NCI-H1105 treated with DMSO at 0.1 percent for 48 hours (cell line): ENCODE data around the gene STPG4.

ENCODE experiments used
- DNase-seq: peaks from one replicate; lab custom pipeline; 2025; lab: John Stamatoyannopoulos, UW

STPG4 gene

DNA sequence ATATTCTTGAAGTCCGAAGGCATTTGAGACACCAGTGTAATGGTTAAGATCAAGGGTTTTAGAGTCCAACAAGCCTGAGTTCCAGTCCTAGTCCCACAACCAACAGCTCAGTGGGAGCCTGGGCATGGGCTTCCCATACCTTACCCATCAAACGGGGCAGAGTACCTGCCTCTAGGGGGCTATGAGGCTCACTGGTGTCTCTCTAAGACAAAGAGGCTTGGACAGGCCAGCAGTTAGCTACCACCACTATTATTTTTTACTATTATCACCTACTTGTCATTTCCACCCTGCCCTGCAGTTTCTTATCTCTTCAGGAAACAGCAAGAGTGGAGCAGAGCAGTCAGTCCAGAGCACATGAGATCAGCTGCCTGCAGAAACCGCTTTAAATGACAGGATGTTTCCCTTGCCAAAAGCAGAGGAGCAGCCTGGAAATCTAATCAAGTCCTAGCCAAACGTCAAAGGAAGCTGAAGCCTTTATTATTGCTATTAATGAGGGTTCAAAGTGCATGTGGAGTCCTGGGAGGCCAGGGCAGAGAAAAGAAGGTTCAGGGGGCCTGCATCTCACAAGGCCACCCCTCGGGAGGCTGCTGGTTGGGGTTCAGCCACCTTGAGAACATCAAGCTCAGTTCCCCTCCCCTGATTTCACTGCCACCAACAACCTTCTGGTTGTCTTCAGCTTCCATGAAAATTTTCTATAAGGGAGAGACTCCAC lies 66.6 kb downstream of the STPG4 start:
- no peak for DNase-seq

GRCh38 chr2:47087051-47087450 lies 68.1 kb downstream of the STPG4 start:
- DNase-seq, result no peak

DNA sequence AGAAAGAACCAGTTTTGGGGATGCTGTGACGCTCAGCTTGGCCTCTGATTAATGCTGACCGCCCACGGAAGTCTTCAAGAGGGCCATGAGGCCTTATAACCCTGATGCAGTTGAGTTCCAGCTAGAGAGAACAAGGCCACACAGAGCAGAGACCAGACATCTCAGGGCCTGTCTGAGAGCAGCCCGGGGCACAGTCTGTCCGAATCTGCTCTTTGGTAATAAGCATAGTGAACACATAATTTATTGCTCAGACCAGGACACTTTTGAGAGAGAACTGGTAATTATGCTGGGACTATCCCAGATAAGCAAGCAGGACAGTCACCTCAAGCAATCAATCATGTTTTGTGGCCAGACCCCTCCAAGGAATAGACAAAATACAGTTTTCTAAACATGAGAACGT lies 68.5 kb downstream of the STPG4 start:
- no peak for DNase-seq

DNA sequence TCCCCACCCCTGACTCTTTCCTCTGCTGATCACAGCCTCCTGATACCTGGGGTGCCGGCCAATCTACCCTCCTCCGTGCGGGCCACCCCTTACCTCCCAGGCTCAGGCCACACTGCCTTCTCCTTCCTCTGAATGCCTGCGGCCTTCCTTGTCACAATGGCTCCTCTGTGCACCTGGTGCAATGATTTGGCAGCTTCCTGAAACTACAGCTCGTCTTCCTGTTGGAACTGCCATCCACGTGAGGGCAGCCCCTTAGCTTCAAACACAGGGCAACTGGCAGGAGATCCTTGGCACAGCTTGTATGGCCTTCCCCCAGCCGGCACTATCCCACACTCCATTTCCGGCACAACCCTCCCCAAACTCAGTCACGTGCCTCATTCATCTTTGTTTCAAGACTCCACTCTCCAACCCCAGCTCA lies 69.0 kb downstream of the STPG4 start:
- DNase-seq, result no peak

- DNase-seq, result no peak
These were observed 71.0 kb downstream of the STPG4 start for GRCh38 chr2:47083886-47084687.

- no peak for DNase-seq
These were observed 71.6 kb downstream of the STPG4 start for GRCh38 chr2:47083485-47083884.

DNA sequence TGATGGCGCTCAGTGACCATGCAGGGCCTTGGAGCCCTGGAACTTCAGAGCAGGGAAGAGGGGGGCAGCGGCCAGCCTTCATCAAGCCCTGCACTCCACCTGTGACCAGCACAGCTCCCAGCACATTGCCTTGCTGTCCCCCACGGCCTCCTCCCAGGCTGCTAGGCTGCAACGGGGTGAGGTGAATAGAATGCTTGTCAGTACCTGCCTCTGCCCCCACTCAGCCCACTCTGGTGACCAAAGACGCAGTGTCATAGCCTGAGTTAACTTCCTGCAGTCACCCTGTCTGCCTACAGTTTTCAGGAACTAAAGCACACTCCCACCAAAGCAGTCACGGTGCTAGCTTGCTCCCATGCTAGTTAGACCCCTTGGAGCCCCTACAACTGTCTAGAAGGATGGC lies 72.1 kb downstream of the STPG4 start:
- DNase-seq, result no peak

DNA sequence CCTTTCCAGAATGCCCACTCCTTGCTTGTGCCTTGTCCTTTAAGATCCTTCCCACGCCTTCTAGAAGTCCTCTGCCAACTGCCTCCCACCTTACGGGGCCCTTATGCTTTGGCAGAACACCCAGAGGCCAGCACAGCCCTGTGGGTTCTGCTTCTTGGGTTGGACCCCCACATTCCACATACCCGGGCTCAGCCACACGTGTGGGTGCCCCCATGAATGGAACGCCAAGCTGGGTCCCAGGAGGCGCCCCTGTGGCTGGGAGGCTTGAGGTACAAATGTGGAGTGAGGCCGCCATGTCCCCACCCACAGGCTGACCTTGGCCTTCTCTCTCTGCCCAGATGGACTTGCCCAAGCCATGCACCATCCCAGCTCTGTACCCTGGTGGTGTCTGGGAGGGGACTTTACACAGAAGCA lies 74.2 kb downstream of the STPG4 start:
- no peak for DNase-seq

GRCh38 chr2:47079515-47080412 lies 75.3 kb downstream of the STPG4 start:
- no peak for DNase-seq

GRCh38 chr2:47078541-47079482 lies 76.3 kb downstream of the STPG4 start:
- no peak for DNase-seq

GRCh38 chr2:47077442-47078117 lies 77.5 kb downstream of the STPG4 start:
- DNase-seq, result no peak

DNA sequence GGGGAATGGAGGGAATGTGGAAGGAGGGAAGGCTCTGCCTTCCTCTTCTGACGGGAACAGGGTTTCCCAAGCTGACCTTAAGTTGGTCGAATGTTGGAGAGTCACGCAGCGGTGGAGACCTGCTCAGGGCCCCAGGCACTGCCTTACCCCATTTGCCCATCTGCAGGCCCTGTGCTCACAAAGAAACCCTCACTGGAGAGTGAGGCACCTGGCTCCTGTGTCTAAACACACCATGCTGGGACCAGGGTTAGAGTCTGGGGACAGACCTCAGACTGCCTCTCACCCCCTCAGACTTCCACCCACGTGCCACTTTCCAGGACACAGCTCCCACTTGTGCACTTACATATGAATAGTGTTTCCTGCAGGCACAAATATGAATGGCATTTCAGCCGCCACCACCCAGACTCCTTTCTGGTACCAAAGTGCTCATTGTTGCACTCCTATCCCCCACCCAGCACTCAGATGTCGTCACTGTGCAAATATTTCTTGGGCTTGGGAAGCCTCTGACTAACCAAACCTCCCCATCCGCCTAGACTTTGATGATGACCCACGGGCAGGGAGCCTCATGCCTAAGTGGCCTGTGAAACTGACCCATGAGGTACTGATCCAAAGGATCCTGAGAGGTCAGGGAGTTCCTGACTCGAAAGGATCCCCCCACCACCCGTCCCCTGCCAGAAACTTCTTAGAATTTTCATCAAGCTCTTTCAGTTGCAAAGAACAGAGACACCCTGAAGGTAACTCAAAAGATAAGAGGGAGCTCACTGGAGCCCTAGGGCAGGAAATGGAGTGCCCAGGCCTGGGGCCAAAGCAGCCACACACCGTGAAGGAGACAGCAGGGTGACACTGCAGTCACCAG lies 78.3 kb downstream of the STPG4 start:
- DNase-seq, result no peak

DNA sequence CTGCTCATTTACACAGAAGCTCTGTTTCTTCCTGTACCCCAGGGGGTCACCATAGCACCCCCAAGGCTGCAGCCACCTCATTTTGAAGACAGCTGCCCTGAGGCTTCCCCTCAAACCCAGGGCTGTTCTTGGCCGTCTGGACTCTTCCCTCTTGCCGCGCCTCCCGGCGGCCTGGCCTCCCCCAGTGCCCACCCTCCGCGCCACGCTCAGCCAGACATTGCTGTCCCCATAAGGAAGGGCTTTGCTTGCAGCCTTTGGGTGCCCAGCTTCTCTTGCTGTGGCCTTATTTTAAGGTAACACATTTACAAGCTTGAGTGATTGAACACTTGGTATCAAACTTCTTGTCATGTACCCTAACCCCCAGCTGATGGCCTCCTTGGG lies 79.0 kb downstream of the STPG4 start:
- DNase-seq, result no peak

- DNase-seq, result no peak
These were observed 79.6 kb downstream of the STPG4 start for GRCh38 chr2:47075361-47076125.

- no peak for DNase-seq
These were observed 80.4 kb downstream of the STPG4 start for GRCh38 chr2:47074691-47075090.

- DNase-seq, result no peak
These were observed 81.5 kb downstream of the STPG4 start for GRCh38 chr2:47073641-47074040.

DNA sequence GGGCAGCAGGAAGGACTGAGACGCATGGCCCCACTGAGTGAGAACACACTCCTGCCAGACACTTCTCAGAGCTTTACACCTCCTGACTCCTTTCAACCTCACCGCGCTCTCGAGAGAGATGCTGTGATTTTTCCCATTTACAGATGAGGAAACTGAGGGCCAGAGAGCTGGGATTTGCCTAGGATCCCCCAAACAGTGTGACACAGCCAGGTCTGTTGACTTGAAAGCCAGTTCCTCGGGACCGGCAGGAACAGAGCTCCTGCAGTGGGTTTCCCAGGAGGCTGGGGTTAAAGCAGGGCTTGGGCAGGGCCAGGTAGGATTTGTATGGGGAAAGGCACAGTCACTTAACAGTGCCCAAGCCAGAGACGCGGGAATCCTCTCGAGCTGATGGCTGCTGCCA lies 81.9 kb downstream of the STPG4 start:
- no peak for DNase-seq

DNA sequence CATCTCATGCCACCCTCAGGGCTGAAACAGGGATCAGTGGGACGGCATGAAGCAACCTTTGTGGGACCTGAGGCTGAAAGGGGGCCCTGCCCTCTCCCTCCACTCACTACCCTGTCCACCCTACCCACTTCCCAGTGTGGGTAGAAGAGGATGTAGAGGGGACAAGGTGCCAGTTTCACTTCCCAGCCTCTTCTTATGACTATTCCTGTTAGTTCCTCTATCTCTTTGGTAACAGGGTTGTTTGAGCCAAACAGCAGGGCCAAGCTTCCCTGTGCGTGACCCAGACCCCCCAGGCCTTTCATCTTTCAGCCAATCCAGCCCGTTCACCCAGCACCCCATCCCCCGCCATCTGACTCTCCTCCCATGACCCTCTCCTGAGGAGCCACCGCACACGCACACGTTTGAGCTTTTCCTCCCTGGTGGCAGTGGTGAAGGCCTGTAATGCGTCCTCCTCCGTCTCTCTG lies 82.3 kb downstream of the STPG4 start:
- DNase-seq, result no peak
